AG04450 (cell line): ENCODE data around the gene NKX2-3. TPM values are rescaled to one million over a fixed set of nuclear protein-coding genes. Genes with fewer than 3 reads are reported as not detected.

Experiments used
- CTCF ChIA-PET: fragments of 300-600, 350-600 bp; formaldehyde crosslinking; extraction: SDS; loops from one replicate; lab custom pipeline; 2022; ENCODE audit warnings: antibody characterized with exemption, inconsistent platforms; lab: Charles Lee
- POLR2A ChIA-PET: fragments of 350-600 bp; formaldehyde crosslinking; extraction: SDS; loops from one replicate; lab custom pipeline; 2021; ENCODE audit warnings: antibody characterized with exemption, inconsistent platforms; lab: Yijun Ruan, JAX
- DNase-seq: peaks from one replicate; pipeline ENCODE4 v3.0.0-alpha.2; 2011; ENCODE audit warnings: low read depth, low spot score
- H3K27ac ChIP-seq: one replicate; pipeline ENCODE4 v1.5.1; 2012; ENCODE audit warnings: low read depth, low read length, control low read depth
- H3K27me3 ChIP-seq: one replicate; pipeline ENCODE4 v1.6.0; 2012; ENCODE audit warnings: low read length; ENCODE audit not compliant: control insufficient read depth, insufficient read depth
- H3K4me3 ChIP-seq: 2 replicates; pipeline ENCODE4 v1.5.1; 2011; ENCODE audit warnings: mild to moderate bottlenecking, low read depth, low read length, control low read depth
- H3K9me3 ChIP-seq: 2 replicates; pipeline ENCODE4 v1.5.1; 2012; ENCODE audit warnings: low read length; ENCODE audit not compliant: control insufficient read depth, insufficient read depth
- polyA plus RNA-seq: library from polyadenylated mRNA; depleted of rRNA; stranded (reverse); fragments of >200 nt; gene quantifications from 2 replicates; pipeline ENCODE4 v1.2.3, GENCODE V29; 2011
- TF ChIP-seq, protein P1 (sequence below): IDR thresholded peaks from 2 replicates; pipeline ENCODE4 v1.5.1; 2011; ENCODE audit warnings: low read depth, low read length, control low read depth, inconsistent platforms

NKX2-3 gene
- polyA plus RNA-seq, 1 experiment: not detected

DNA sequence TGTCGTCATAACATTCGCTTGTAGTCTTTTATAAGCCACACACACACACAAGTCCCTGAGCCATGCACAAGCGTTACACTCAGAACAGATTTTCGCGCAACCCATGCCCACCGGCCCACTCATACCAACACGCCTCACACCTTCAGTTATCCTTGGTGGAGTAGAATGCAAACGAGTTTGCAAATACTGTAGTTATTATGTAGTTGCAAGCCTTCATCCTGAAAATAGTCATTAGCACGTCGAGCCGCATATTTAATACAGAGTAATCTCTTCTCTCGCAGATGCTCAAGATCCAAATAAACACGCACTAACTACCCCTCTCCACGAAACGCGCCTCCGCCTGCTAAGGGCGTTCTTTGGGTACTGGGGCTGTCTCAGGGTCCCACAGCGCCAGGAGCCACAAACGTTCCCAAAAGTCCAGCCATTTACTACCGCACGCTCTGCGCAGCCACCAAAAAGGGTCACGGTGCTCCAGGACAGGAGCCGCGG, 1.8 kb downstream of the NKX2-3 start:
- Histone ChIP-seq H3K27ac (no peak overlapping the region), H3K4me3 (no peak overlapping the region), H3K27me3 (peaks cover 96% of the 10 kb centered on the region), H3K9me3 (peaks cover 38% of the 10 kb centered on the region)
- TF ChIP-seq, protein P1, sequence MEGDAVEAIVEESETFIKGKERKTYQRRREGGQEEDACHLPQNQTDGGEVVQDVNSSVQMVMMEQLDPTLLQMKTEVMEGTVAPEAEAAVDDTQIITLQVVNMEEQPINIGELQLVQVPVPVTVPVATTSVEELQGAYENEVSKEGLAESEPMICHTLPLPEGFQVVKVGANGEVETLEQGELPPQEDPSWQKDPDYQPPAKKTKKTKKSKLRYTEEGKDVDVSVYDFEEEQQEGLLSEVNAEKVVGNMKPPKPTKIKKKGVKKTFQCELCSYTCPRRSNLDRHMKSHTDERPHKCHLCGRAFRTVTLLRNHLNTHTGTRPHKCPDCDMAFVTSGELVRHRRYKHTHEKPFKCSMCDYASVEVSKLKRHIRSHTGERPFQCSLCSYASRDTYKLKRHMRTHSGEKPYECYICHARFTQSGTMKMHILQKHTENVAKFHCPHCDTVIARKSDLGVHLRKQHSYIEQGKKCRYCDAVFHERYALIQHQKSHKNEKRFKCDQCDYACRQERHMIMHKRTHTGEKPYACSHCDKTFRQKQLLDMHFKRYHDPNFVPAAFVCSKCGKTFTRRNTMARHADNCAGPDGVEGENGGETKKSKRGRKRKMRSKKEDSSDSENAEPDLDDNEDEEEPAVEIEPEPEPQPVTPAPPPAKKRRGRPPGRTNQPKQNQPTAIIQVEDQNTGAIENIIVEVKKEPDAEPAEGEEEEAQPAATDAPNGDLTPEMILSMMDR: no peak
- no peak for DNase-seq
- POLR2A ChIA-PET: no interaction called here
- CTCF ChIA-PET: interaction anchor here (1.0 kb wide), 1 partner anchor 99 kb away, joined by 4 read pairs; no protein-coding TSS in a partner anchor

DNA sequence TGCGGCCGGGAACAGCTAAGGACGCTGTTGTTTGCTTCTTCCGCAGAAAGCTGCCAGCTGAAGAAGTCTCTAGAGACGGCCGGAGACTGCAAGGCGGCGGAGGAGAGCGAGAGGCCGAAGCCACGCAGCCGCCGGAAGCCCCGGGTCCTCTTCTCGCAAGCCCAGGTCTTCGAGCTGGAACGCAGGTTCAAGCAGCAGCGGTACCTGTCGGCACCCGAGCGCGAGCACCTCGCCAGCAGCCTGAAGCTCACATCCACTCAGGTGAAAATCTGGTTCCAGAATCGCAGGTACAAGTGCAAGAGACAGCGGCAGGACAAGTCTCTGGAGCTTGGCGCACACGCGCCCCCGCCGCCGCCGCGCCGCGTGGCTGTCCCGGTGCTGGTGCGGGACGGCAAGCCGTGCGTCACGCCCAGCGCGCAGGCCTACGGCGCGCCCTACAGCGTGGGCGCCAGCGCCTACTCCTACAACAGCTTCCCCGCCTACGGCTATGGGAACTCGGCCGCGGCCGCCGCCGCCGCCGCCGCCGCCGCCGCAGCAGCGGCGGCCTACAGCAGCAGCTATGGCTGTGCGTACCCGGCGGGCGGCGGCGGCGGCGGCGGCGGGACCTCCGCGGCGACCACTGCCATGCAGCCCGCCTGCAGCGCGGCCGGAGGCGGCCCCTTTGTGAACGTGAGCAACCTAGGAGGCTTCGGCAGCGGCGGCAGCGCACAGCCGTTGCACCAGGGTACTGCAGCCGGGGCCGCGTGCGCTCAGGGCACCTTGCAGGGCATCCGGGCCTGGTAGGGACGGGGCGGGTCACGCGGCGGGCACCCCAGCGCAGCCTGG, 2.4 kb downstream of the NKX2-3 start:
- no peak overlapping the region for H3K4me3 ChIP-seq
- POLR2A ChIA-PET: no interaction called here
- CTCF ChIA-PET: interaction anchor here (1.0 kb wide), 1 partner anchor 99 kb away, joined by 4 read pairs; no protein-coding TSS in a partner anchor

DNA sequence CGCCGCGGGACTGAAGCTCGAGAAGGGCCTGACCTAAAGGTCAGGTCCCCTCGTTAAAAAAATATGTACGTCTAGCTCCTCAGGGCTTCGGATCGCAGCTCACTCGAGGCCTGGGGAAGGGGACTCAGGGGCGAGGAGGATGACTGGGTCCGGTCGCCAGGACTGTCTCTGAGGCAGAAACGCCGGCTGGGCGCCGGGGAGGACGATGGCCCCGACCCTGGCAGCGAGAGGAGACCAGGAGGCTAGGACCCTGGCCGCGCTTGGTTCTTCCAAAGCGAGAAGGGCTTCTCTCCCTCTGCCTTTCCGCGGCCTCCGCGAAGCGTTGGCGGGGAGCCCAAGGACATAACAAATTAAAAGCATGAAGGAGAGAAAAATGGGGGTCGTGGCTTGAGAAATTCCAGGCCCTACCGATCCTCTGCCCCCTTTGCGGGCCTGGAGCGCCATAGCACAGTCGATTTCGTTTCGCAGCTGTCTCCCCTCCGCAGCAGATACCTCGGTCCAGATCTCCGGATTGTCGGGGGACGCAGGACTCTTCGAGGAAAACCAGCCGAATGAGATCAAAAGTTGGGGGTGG, 3.1 kb downstream of the NKX2-3 start:
- Histone ChIP-seq H3K27ac (no peak overlapping the region), H3K27me3 (peaks cover 94% of the 10 kb centered on the region), H3K4me3 (no peak overlapping the region), H3K9me3 (peaks cover 30% of the 10 kb centered on the region)
- ChIA-PET POLR2A (no interaction called here), CTCF (no interaction called here)
- TF ChIP-seq, protein P1: no peak
- no peak for DNase-seq

More for the DNA sequence above, 2.4 kb downstream of the NKX2-3 start:
- Histone ChIP-seq H3K9me3 (peaks cover 33% of the 10 kb centered on the region), H3K27ac (no peak overlapping the region), H3K27me3 (peaks cover 94% of the 10 kb centered on the region)
- TF ChIP-seq, protein P1: no peak
- DNase-seq: no peak

DNA sequence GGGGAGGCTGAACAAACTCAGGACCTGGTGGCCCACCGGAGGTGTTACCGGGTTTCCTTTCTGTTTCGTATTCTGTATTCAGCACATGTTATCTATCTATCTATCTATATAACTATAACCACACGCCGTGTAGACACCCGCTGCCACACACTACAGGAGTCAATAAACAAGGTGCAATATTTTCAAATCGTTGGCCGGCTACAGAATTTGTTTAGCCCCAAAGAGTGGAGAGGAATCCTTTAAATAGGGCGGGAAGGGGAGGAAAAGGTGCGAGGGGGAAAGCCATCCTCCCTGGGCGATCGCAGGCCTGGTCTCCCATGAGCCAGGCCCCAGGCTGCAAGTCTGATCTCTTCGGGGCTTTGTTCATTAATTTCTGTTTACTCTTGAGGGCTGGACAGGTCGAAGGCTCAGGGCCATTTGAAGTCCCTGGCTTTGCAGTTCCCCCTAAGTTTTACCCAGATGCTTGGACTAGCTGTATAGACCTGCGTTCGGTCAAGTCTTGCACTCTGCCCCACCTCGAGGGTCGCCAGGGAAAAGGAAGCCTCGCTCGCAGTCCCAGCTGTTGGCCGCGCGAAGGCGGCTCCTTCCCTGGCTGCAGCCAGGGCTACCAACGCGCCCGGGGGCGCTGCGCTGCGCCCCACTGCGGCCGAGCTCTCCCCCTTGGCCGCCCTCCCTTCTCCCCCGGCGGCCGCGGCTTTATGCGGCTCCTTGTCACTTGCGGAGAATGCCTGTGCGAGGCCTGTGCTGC, 3.8 kb downstream of the NKX2-3 start:
- ChIA-PET CTCF (interaction anchor here (1.1 kb wide), 1 partner anchor 101 kb away, joined by 4 read pairs; no protein-coding TSS in a partner anchor), POLR2A (no interaction called here)
- Histone ChIP-seq H3K4me3 (no peak overlapping the region), H3K27me3 (peaks cover 94% of the 10 kb centered on the region), H3K9me3 (peaks cover 24% of the 10 kb centered on the region), H3K27ac (no peak overlapping the region)
- TF ChIP-seq, protein P1: no peak
- no peak for DNase-seq
